Measurements from ENCODE around the gene VWA3B. TPM values are rescaled to one million over a fixed set of nuclear protein-coding genes. Genes with fewer than 3 reads are reported as not detected.

Gene VWA3B
- total RNA-seq, 3 donors from 2014 or later = 1.2 to 2.8 (median 2.7) TPM

DNA sequence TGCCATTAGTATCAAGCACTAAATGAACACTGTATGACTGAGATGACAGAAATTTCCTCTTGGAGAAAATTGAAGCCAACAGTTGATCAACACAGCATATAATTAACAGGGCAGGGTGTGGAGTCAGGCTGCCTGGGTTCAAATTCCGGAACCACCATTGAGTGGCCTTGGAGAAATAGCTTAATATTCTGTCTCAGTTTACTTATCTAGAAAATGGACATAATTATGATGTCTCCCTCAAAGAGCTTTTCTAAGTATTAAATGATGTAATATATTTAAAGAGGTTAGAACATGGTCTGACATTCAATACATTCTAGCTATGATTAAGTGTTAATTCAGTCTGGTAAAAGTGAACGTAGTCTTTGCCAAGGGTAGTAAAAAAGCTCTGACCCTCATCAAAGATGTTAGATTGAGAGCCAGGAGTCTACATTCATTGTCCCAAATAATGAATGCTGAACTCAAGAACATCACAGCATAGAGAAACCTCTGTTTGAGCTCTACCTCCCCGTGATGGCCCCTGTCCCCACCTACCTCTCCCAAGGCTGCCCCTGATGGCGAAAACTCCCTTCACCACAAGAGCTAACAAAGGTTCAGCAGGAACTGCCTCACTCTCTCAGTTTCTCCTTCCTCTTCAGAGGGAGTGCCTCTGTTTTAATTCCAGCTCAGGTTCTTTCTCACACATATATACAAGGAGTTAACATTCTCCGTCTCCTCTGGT is 2.7 kb upstream of the VWA3B start:
- peaks cover 22% of the 10 kb centered on the region for H3K4me1 ChIP-seq (ENCODE audit: low read depth)
- DNase-seq = peak in 2 of 3 donors; percentile 41 to 49
- ATAC-seq = peak; percentile 25

GRCh38 chr2:98084869-98085238 is 2.1 kb upstream of the VWA3B start:
- peak; percentile 68 for ATAC-seq
- no peaks in the 10 kb centered on the region for H3K9me3 ChIP-seq
- TF ChIP-seq, protein P1, sequence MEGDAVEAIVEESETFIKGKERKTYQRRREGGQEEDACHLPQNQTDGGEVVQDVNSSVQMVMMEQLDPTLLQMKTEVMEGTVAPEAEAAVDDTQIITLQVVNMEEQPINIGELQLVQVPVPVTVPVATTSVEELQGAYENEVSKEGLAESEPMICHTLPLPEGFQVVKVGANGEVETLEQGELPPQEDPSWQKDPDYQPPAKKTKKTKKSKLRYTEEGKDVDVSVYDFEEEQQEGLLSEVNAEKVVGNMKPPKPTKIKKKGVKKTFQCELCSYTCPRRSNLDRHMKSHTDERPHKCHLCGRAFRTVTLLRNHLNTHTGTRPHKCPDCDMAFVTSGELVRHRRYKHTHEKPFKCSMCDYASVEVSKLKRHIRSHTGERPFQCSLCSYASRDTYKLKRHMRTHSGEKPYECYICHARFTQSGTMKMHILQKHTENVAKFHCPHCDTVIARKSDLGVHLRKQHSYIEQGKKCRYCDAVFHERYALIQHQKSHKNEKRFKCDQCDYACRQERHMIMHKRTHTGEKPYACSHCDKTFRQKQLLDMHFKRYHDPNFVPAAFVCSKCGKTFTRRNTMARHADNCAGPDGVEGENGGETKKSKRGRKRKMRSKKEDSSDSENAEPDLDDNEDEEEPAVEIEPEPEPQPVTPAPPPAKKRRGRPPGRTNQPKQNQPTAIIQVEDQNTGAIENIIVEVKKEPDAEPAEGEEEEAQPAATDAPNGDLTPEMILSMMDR (IDR thresholded peaks at IDR 0.05) = no peak
- no peaks in the 10 kb centered on the region for H3K36me3 ChIP-seq (ENCODE audit: low read depth)
- H3K4me1 ChIP-seq (ENCODE audit: low read depth) = peaks cover 22% of the 10 kb centered on the region
- DNase-seq = peak in 1 of 3 donors; percentile 52
- no peak overlapping the region for H3K4me3 ChIP-seq
- intact Hi-C loops (cut with DNase I, micrococcal nuclease) = no loop called here

More for the DNA sequence above, 2.7 kb upstream of the VWA3B start:
- intact Hi-C loops (cut with DNase I, micrococcal nuclease) = no loop called here
- no peaks in the 10 kb centered on the region for H3K36me3 ChIP-seq (ENCODE audit: low read depth)
- TF ChIP-seq, protein P1 (IDR thresholded peaks at IDR 0.05) = no peak
- no peak overlapping the region for H3K4me3 ChIP-seq
- H3K9me3 ChIP-seq = no peaks in the 10 kb centered on the region

DNA sequence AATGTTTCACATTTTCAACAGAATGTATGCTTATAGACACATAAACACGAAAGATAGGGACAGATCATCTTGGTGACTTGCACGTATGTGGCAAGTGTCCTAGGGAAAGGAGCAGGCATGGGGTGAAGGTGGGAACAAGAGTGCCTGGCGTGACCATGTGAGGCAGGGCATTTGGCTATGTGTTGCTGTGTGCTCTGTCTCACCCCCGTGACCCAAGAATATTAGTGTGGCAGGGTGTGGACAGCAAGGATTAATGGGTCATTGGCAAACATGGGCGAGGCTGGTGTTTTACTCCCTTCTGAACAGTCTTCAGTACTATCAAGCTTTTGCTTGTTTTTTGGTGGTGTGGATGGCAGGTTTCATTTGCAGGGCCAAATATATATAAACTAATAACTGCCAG is 1.3 kb upstream of the VWA3B start:
- Histone ChIP-seq H3K4me3 (no peak overlapping the region), H3K4me1 (ENCODE audit: low read depth) (peaks cover 22% of the 10 kb centered on the region), H3K9me3 (no peaks in the 10 kb centered on the region), H3K36me3 (ENCODE audit: low read depth) (no peaks in the 10 kb centered on the region)
- ATAC-seq (peak; percentile 52), DNase-seq (peak; percentile 59 to 69 (median 61))
- TF ChIP-seq, protein P1 (IDR thresholded peaks at IDR 0.05) = no peak
- intact Hi-C loops (cut with DNase I, micrococcal nuclease) = no loop called here

- H3K4me1 ChIP-seq (ENCODE audit: low read depth) = peaks cover 22% of the 10 kb centered on the region
- H3K9me3 ChIP-seq = no peaks in the 10 kb centered on the region
- intact Hi-C loops (cut with DNase I, micrococcal nuclease) = no loop called here
- TF ChIP-seq, protein P1 (IDR thresholded peaks at IDR 0.05) = no peak
- ATAC-seq (no peak), DNase-seq (no peak)
- no peak overlapping the region for H3K4me3 ChIP-seq
- no peaks in the 10 kb centered on the region for H3K36me3 ChIP-seq (ENCODE audit: low read depth)
Measured at GRCh38 chr2:98087447-98088020, 567 bp downstream of the VWA3B start.

GRCh38 chr2:98088261-98088660 is 1.3 kb downstream of the VWA3B start:
- DNase-seq = peak in 1 of 3 donors; percentile 50

More at GRCh38 chr2:98088261-98088660, 1.3 kb downstream of the VWA3B start:
- H3K4me1 ChIP-seq (ENCODE audit: low read depth) = peaks cover 22% of the 10 kb centered on the region
- TF ChIP-seq, protein P1 (IDR thresholded peaks at IDR 0.05) = no peak
- intact Hi-C loops (cut with DNase I, micrococcal nuclease) = no loop called here
- H3K4me3 ChIP-seq = no peak overlapping the region
- H3K9me3 ChIP-seq = no peaks in the 10 kb centered on the region
- no peaks in the 10 kb centered on the region for H3K36me3 ChIP-seq (ENCODE audit: low read depth)
- no peak for ATAC-seq
